HG02973 (cell line): ENCODE data around the gene PCDHGB5.
"Not testable (repeated sequence)": the region's sequence is repeated elsewhere in the genome, so short reads cannot be mapped to it uniquely, and the experiment has no call there.

Experiments
- ATAC-seq: cut with Tn5 transposase; IDR thresholded peaks from one replicate; pipeline ENCODE4 v1.9.1; 2021; ENCODE audit warnings: moderate library complexity; ENCODE audit not compliant: unreplicated experiment

Gene PCDHGB5

DNA sequence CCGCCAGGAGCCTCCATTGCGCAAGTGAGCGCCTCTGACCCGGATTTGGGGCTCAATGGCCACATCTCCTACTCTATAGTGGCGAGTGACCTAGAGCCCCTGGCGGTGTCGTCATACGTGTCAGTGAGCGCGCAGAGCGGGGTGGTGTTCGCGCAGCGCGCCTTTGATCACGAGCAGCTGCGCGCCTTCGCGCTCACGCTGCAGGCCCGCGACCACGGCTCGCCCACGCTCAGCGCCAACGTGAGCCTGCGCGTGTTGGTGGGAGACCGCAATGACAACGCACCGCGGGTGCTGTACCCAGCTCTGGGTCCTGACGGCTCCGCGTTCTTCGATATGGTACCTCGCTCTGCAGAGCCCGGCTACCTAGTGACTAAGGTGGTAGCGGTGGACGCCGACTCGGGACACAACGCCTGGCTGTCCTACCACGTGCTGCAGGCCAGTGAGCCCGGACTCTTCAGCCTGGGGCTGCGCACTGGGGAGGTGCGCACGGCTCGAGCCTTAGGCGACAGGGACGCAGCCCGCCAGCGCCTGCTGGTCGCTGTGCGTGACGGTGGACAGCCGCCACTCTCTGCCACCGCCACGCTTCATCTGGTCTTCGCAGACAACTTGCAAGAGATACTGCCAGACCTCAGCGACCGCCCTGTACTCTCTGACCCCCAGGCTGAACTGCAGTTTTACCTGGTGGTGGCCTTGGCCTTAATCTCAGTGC, 12.0 kb downstream of the PCDHGB5 start:
- ATAC-seq, result no peak

DNA sequence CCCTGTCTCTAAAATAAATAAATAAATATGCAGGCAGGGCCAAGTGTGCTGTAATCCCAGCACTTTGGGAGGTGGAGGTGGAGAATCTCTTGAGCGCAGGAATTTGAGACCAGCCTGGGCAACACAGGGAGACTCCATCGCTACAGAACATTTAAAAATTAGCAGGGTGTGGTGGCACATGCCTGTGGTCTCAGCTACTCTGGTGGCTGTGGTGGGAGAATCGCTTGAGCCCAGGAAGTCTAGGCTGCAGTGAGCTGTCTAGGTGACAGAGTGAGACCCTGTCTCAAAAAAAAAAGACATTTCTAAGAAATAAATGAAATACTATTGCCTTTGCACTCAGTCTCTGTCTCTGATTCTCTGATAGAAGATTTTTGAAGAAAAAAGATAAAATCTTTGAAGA, 13.8 kb downstream of the PCDHGB5 start:
- ATAC-seq, result no peak

DNA sequence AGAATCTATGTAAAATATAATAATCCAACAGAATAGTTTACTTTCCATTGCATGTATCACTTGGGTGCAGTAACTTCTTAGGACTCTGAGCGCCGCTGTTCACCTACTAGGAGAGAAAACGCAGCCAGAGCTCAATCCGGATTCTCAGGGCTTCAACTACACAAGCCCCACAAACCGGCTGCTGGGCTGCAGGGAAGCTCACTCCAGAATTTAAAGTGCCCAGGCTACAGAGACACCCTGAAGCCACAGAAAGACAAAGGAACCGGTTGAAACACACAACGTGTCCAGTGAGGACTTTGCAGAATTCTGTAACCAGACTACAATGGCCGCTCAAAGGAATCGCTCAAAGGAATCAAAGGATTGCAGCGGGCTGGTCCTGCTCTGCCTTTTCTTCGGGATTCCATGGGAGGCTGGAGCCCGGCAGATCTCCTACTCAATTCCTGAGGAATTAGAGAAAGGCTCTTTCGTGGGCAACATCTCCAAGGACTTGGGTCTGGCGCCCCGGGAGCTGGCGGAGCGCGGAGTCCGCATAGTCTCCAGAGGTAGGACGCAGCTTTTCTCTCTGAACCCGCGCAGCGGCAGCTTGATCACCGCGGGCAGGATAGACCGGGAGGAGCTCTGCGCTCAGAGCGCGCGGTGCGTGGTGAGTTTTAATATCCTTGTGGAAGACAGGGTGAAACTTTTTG, 15.2 kb downstream of the PCDHGB5 start, which contains the start of gene PCDHGA10:
Gene PCDHGA10 (plus strand): TSS at position 134 of the 686 bp plus-strand sequence. CDS start 189 bp downstream, at position 323.
- ATAC-seq, result peak; percentile 62

DNA sequence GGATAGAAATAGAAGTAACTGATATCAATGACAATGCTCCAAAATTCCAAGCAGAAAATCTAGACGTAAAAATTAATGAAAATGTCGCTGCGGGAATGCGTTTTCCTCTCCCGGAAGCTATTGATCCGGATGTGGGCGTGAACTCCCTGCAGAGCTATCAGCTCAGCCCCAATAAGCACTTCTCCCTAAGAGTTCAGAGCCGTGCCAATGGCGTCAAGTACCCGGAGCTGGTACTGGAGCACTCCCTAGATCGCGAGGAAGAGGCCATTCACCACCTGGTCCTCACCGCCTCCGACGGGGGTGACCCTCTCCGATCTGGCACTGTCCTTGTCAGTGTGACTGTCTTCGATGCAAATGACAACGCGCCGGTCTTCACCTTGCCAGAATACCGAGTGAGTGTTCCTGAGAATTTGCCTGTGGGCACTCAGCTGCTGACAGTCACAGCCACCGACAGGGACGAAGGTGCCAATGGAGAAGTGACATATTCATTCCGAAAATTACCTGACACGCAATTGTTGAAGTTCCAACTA, 15.9 kb downstream of the PCDHGB5 start:
- no peak for ATAC-seq

DNA sequence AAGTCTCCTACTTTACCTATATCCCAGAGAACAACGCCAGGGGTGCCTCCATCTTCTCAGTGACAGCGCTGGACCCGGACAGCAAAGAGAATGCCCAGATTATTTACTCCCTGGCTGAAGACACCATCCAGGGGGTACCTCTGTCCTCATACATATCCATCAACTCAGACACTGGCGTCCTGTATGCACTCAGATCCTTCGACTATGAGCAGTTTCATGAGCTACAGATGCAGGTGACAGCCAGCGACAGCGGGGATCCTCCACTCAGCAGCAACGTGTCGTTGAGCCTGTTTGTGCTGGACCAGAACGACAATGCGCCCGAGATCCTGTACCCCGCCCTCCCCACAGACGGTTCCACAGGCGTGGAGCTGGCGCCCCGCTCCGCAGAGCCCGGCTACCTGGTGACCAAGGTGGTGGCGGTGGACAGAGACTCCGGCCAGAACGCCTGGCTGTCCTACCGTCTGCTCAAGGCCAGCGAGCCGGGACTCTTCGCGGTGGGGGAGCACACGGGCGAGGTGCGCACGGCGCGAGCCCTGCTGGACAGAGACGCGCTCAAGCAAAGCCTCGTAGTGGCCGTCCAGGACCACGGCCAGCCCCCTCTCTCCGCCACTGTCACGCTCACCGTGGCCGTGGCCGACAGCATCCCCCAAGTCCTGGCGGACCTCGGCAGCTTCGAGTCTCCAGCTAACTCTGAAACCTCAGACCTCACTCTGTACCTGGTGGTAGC, 17.0 kb downstream of the PCDHGB5 start:
- ATAC-seq, result not testable (repeated sequence)

DNA sequence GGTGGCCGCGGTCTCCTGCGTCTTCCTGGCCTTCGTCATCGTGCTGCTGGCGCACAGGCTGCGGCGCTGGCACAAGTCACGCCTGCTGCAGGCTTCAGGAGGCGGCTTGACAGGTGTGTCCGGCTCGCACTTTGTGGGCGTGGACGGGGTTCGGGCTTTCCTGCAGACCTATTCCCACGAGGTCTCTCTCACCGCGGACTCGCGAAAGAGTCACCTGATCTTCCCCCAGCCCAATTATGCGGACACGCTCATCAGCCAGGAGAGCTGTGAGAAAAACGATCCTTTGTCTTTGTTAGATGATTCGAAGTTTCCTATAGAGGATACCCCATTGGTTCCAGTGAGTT, 17.5 kb downstream of the PCDHGB5 start:
- not testable (repeated sequence) for ATAC-seq

DNA sequence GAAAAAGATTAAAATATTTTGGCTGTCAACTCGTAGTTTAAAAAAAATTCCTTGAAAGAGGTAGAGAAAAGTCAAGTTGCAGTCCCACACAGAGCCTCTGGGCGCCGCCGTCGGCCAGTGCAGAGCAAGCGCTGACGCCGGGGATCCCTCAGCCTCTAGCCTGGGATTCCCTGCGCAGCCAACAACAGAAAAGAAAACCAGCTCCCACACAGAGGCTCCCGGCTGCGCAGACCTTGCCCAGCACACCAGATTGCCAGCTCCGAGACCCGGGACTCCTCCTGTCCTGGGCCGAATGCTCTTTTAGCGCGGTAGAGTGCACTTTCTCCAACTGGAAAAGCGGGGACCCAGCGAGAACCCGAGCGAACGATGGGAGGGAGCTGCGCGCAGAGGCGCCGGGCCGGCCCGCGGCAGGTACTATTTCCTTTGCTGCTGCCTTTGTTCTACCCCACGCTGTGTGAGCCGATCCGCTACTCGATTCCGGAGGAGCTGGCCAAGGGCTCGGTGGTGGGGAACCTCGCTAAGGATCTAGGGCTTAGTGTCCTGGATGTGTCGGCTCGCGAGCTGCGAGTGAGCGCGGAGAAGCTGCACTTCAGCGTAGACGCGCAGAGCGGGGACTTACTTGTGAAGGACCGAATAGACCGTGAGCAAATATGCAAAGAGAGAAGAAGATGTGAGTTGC, 19.9 kb downstream of the PCDHGB5 start, which contains the start of gene PCDHGB7:
Gene PCDHGB7 (plus strand): TSS at position 184 of the 679 bp plus-strand sequence. CDS start 183 bp downstream, at position 367.
- peak; percentile 89 for ATAC-seq

DNA sequence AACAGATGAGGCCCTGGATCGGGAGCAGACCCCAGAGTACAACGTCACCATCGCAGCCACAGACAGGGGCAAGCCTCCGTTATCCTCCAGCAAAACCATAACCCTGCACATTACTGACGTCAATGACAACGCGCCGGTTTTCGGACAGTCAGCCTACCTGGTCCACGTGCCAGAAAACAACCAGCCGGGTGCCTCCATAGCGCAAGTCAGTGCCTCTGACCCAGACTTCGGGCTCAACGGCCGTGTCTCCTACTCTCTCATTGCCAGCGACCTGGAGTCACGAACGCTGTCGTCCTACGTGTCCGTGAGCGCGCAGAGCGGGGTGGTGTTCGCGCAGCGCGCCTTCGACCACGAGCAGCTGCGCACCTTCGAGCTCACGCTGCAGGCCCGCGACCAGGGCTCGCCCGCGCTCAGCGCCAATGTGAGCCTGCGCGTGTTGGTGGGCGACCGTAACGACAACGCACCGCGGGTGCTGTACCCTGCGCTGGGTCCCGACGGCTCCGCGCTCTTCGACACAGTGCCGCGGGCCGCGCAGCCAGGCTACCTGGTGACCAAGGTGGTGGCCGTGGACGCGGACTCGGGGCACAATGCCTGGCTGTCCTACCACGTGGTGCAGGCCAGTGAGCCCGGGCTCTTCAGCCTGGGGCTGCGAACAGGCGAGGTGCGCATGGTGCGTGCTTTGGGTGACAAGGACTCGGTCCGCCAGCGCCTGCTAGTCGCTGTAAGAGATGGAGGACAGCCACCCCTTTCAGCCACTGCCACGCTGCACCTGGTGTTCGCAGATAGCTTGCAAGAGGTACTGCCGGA, 21.5 kb downstream of the PCDHGB5 start:
- no peak for ATAC-seq

DNA sequence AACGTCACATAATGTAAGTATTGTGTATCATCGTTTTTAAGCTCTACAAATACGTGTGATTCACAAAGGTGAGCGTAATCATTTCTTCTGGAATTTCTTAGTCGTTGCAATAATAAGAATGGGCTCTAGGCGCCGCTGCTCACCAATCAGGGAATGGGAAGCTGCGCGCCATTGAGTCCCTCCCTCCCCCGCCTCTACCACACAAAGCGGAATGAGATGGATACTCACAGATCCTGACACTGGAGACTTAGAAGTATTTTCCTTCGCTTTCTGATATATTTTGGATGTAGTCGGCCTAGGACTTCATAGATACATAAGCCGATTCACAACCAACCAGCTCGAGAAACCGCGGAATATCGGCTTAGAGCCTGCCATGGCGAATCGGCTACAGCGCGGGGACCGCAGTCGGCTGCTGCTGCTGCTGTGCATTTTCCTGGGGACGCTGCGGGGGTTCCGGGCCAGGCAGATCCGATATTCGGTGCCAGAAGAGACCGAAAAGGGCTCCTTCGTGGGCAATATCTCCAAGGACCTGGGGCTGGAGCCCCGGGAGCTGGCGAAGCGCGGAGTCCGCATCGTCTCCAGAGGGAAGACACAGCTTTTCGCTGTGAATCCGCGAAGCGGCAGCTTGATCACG, 23.2 kb downstream of the PCDHGB5 start, which contains the start of gene PCDHGA11:
Gene PCDHGA11 (plus strand): TSS at position 197 of the 634 bp plus-strand sequence. CDS start 177 bp downstream, at position 374.
- no peak for ATAC-seq

DNA sequence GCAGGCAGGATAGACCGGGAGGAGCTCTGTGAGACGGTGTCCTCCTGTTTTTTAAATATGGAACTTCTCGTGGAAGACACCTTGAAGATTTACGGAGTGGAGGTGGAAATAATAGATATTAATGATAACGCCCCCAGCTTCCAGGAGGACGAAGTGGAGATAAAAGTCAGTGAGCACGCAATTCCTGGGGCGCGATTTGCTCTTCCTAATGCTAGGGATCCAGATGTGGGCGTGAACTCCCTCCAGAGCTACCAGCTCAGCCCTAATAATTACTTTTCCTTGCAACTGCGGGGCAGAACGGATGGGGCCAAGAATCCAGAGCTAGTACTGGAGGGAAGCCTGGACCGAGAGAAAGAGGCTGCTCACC, 23.7 kb downstream of the PCDHGB5 start:
- ATAC-seq, result no peak

DNA sequence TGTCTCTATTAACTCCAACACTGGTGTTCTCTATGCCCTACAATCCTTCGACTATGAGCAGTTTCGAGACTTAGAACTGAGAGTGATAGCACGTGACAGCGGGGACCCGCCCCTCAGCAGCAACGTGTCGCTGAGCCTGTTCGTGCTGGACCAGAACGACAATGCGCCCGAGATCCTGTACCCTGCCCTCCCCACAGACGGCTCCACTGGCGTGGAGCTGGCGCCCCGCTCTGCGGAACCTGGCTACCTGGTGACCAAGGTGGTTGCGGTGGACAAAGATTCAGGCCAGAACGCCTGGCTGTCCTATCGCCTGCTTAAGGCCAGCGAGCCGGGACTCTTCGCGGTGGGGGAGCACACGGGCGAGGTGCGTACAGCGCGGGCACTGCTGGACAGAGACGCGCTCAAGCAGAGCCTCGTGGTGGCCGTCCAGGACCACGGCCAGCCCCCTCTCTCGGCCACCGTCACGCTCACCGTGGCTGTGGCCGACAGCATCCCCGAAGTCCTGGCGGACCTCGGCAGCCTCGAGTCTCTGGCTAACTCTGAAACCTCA, 25.1 kb downstream of the PCDHGB5 start:
- ATAC-seq, result no peak

DNA sequence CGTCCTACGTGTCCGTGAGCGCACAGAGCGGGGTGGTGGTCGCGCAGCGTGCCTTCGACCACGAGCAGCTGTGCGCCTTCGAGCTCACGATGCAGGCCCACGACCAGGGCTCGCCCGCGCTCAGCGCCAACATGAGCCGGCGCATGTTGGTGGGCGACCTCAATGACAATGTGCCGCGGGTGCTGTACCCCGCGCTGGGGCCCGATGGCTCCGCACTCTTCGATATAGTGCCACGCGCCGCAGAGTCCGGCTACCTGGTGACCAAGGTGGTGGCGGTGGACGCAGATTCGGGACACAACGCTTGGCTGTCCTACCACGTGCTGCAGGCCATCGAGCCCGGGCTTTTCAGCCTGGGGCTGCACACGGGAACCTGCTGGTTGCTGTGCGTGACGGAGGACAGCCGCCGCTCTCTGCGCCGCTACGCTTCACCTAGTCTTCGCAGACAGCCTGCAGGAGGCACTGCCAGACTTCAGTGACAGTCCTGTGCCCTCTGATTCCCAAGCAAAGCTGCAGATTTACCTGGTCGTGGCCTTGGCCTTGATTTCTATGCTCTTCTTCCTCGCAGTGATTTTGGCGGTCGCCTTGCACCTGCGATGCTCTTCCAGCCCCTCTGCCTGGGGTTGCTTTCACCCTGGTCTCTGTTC, 30.2 kb downstream of the PCDHGB5 start:
- no peak for ATAC-seq

DNA sequence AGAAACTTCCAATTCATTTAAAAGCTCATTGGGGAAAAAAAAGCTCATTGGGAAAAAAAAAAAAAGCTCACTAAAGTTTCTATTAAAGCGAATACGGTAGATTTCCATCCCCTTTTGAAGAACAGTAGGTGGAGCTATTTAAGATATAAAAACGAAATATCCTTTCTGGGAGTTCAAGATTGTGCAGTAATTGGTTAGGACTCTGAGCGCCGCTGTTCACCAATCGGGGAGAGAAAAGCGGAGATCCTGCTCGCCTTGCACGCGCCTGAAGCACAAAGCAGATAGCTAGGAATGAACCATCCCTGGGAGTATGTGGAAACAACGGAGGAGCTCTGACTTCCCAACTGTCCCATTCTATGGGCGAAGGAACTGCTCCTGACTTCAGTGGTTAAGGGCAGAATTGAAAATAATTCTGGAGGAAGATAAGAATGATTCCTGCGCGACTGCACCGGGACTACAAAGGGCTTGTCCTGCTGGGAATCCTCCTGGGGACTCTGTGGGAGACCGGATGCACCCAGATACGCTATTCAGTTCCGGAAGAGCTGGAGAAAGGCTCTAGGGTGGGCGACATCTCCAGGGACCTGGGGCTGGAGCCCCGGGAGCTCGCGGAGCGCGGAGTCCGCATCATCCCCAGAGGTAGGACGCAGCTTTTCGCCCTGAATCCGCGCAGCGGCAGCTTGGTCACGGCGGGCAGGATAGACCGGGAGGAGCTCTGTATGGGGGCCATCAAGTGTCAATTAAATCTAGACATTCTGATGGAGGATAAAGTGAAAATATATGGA, 32.8 kb downstream of the PCDHGB5 start, which contains the start of gene PCDHGA12:
Gene PCDHGA12 (plus strand): TSS at position 176 of the 782 bp plus-strand sequence. CDS start 253 bp downstream, at position 429.
- peak; percentile 86 for ATAC-seq

DNA sequence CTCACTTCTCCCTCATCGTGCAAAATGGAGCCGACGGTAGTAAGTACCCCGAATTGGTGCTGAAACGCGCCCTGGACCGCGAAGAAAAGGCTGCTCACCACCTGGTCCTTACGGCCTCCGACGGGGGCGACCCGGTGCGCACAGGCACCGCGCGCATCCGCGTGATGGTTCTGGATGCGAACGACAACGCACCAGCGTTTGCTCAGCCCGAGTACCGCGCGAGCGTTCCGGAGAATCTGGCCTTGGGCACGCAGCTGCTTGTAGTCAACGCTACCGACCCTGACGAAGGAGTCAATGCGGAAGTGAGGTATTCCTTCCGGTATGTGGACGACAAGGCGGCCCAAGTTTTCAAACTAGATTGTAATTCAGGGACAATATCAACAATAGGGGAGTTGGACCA, 33.5 kb downstream of the PCDHGB5 start:
- peak; percentile 48 for ATAC-seq

DNA sequence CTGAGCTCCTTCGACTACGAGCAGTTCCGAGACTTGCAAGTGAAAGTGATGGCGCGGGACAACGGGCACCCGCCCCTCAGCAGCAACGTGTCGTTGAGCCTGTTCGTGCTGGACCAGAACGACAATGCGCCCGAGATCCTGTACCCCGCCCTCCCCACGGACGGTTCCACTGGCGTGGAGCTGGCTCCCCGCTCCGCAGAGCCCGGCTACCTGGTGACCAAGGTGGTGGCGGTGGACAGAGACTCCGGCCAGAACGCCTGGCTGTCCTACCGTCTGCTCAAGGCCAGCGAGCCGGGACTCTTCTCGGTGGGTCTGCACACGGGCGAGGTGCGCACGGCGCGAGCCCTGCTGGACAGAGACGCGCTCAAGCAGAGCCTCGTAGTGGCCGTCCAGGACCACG, 34.6 kb downstream of the PCDHGB5 start:
- not testable (repeated sequence) for ATAC-seq

DNA sequence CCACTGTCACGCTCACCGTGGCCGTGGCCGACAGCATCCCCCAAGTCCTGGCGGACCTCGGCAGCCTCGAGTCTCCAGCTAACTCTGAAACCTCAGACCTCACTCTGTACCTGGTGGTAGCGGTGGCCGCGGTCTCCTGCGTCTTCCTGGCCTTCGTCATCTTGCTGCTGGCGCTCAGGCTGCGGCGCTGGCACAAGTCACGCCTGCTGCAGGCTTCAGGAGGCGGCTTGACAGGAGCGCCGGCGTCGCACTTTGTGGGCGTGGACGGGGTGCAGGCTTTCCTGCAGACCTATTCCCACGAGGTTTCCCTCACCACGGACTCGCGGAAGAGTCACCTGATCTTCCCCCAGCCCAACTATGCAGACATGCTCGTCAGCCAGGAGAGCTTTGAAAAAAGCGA, 35.0 kb downstream of the PCDHGB5 start:
- ATAC-seq, result not testable (repeated sequence)

DNA sequence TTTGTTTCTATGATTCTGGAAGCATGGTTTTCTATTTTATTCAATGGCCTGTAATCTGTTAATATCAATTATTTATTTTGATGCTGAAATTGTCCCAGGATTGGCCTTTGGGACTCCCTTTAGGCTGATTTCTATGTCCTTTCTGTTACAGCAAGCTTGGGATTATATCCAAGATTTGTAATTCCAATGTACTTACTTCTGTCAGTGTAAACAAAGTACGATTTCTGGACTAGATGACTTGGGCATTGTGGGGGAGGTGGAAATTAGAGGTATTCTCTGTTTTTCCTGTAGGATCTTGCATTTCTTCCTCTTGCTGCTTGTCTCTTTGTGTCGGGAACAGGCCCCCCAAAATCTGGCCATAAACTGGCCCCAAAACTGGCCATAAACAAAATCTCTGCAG, 36.3 kb downstream of the PCDHGB5 start:
- no peak for ATAC-seq

DNA sequence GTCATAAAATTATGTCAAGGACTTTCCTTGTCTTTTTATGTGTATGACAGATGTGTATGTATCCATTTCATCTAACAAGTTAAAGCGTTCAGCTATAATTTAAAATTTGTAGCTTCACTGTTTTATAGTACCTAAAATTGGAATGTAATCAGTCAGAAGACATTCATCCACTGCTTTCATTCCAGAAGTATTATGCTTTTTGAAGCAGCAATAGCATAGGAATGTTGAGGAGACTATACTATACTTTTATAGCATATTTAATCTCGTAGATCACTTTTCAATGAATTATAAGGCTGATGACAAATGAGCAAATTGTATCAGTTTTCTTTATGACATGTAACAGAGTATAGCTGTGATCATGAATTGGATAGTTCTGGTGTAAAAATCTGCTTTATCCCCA, 39.5 kb downstream of the PCDHGB5 start:
- ATAC-seq, result no peak
